ENCODE data around the gene DUSP9. TPM values are rescaled to one million over a fixed set of nuclear protein-coding genes. Genes with fewer than 3 reads are reported as not detected.
"Not testable (repeated sequence)": the region's sequence is repeated elsewhere in the genome, so short reads cannot be mapped to it uniquely, and the experiment has no call there.

DUSP9 gene
- total RNA-seq, 1 donor from 2014 or later = not detected

- no peaks in the 10 kb centered on the region for H3K9me3 ChIP-seq
- DNase-seq (ENCODE audit: low spot score in 2 of 2) = no peak
- no peaks in the 10 kb centered on the region for H3K36me3 ChIP-seq
- H3K4me1 ChIP-seq = no peaks in the 10 kb centered on the region
- no peak overlapping the region for H3K27ac ChIP-seq
- intact Hi-C loops (cut with DNase I) = no loop called here
- H3K27me3 ChIP-seq = no peaks in the 10 kb centered on the region
- TF ChIP-seq, protein P1, sequence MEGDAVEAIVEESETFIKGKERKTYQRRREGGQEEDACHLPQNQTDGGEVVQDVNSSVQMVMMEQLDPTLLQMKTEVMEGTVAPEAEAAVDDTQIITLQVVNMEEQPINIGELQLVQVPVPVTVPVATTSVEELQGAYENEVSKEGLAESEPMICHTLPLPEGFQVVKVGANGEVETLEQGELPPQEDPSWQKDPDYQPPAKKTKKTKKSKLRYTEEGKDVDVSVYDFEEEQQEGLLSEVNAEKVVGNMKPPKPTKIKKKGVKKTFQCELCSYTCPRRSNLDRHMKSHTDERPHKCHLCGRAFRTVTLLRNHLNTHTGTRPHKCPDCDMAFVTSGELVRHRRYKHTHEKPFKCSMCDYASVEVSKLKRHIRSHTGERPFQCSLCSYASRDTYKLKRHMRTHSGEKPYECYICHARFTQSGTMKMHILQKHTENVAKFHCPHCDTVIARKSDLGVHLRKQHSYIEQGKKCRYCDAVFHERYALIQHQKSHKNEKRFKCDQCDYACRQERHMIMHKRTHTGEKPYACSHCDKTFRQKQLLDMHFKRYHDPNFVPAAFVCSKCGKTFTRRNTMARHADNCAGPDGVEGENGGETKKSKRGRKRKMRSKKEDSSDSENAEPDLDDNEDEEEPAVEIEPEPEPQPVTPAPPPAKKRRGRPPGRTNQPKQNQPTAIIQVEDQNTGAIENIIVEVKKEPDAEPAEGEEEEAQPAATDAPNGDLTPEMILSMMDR (IDR thresholded peaks at IDR 0.05) = no peak
- no peak overlapping the region for H3K4me3 ChIP-seq
These were observed 45.0 kb downstream of the DUSP9 start for GRCh38 chrX:153692003-153692402.

GRCh38 chrX:153692611-153693156, 45.7 kb downstream of the DUSP9 start:
- TF ChIP-seq, protein P1 (IDR thresholded peaks at IDR 0.05) = no peak
- Histone ChIP-seq H3K36me3 (peaks cover 4 to 5% of the 10 kb centered on the region in 2 donors), H3K4me3 (no peak overlapping the region), H3K27ac (no peak overlapping the region), H3K9me3 (no peaks in the 10 kb centered on the region), H3K27me3 (no peaks in the 10 kb centered on the region), H3K4me1 (no peaks in the 10 kb centered on the region)
- intact Hi-C loops (cut with DNase I) = no loop called here
- DNase-seq (ENCODE audit: low spot score in 2 of 2) = no peak

- Histone ChIP-seq H3K36me3 (peaks cover 4 to 5% of the 10 kb centered on the region in 2 donors), H3K4me1 (no peaks in the 10 kb centered on the region), H3K27me3 (no peaks in the 10 kb centered on the region), H3K27ac (no peak overlapping the region), H3K9me3 (no peaks in the 10 kb centered on the region), H3K4me3 (no peak overlapping the region)
- DNase-seq (ENCODE audit: low spot score in 2 of 2) = no peak
- intact Hi-C loops (cut with DNase I) = no loop called here
- TF ChIP-seq, protein P1 (IDR thresholded peaks at IDR 0.05) = no peak
These were observed 46.4 kb downstream of the DUSP9 start for GRCh38 chrX:153693216-153694086.

DNA sequence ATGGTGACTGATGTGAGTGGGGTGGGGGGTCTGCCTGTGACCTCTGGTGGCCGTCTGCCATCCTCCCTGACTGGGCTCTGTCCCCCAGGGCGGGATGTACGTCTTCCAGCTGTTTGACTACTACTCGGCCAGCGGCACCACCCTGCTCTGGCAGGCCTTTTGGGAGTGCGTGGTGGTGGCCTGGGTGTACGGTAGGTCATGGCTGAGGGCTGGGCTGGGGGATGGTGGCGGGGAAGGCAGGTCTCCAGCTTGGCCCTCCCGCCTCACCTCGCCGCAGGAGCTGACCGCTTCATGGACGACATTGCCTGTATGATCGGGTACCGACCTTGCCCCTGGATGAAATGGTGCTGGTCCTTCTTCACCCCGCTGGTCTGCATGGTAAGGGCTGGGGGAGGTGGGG, 47.3 kb downstream of the DUSP9 start:
- H3K4me1 ChIP-seq; H3K9me3 ChIP-seq; intact Hi-C loops (cut with DNase I); DNase-seq (ENCODE audit: low spot score in 2 of 2); H3K36me3 ChIP-seq; H3K4me3 ChIP-seq; H3K27ac ChIP-seq; H3K27me3 ChIP-seq: not testable (repeated sequence)

DNA sequence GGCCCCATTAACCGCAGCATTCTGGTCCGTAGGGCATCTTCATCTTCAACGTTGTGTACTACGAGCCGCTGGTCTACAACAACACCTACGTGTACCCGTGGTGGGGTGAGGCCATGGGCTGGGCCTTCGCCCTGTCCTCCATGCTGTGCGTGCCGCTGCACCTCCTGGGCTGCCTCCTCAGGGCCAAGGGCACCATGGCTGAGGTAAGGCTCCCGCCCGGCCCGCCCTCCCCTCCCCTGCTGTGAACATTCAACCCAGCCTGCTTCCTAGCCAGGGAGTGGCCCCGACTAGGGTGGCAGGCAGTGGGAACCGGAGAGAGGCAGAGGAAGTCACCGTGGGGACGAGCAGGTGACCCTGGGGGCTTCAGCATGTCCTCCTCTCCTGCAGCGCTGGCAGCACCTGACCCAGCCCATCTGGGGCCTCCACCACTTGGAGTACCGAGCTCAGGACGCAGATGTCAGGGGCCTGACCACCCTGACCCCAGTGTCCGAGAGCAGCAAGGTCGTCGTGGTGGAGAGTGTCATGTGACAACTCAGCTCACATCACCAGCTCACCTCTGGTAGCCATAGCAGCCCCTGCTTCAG, 47.8 kb downstream of the DUSP9 start:
- Histone ChIP-seq H3K27ac (no peak overlapping the region), H3K4me1 (no peaks in the 10 kb centered on the region), H3K4me3 (no peak overlapping the region), H3K36me3 (peaks cover 4 to 5% of the 10 kb centered on the region in 2 donors), H3K9me3 (no peaks in the 10 kb centered on the region), H3K27me3 (no peaks in the 10 kb centered on the region)
- TF ChIP-seq, protein P1 (IDR thresholded peaks at IDR 0.05) = no peak
- intact Hi-C loops (cut with DNase I) = no loop called here
- DNase-seq (ENCODE audit: low spot score in 2 of 2) = no peak

DNA sequence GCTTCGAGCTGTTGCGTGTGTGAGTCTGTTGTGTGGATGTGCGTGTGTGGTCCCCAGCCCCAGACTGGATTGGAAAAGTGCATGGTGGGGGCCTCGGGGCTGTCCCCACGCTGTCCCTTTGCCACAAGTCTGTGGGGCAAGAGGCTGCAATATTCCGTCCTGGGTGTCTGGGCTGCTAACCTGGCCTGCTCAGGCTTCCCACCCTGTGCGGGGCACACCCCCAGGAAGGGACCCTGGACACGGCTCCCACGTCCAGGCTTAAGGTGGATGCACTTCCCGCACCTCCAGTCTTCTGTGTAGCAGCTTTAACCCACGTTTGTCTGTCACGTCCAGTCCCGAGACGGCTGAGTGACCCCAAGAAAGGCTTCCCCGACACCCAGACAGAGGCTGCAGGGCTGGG, 49.1 kb downstream of the DUSP9 start:
- Histone ChIP-seq H3K4me1 (no peaks in the 10 kb centered on the region), H3K9me3 (no peaks in the 10 kb centered on the region), H3K27ac (no peak overlapping the region), H3K27me3 (no peaks in the 10 kb centered on the region), H3K36me3 (peaks cover 6 to 8% of the 10 kb centered on the region in 2 donors), H3K4me3 (no peak overlapping the region)
- no peak for DNase-seq (ENCODE audit: low spot score in 2 of 2)
- intact Hi-C loops (cut with DNase I) = no loop called here
- TF ChIP-seq, protein P1 (IDR thresholded peaks at IDR 0.05) = no peak

- H3K4me1 ChIP-seq; H3K27me3 ChIP-seq; DNase-seq (ENCODE audit: low spot score in 2 of 2); H3K9me3 ChIP-seq; intact Hi-C loops (cut with DNase I); H3K4me3 ChIP-seq; H3K27ac ChIP-seq: not testable (repeated sequence)
- peaks cover 10 to 11% of the 10 kb centered on the region in 2 donors for H3K36me3 ChIP-seq
These were observed 49.5 kb downstream of the DUSP9 start for GRCh38 chrX:153696538-153696937.

- H3K4me3 ChIP-seq; H3K27ac ChIP-seq; H3K27me3 ChIP-seq; DNase-seq (ENCODE audit: low spot score in 2 of 2); intact Hi-C loops (cut with DNase I); H3K4me1 ChIP-seq; H3K9me3 ChIP-seq: not testable (repeated sequence)
- peaks cover 14 to 16% of the 10 kb centered on the region in 2 donors for H3K36me3 ChIP-seq
These were observed 50.2 kb downstream of the DUSP9 start for GRCh38 chrX:153696986-153697722.

All from ascending aorta (tissue), 2 donors.